CD4-positive, alpha-beta T cell treated with Interferon gamma for 1 hour (primary cell): ENCODE results near the gene NDUFV1.
A peak's percentile ranks its signal among the peaks of the same experiment; 100 is the strongest.
"Not testable (repeated sequence)": the region's sequence is repeated elsewhere in the genome, so short reads cannot be mapped to it uniquely, and the experiment has no call there.

Experiments
- DNase-seq: peaks from one replicate; pipeline ENCODE4 v3.0.0-alpha.2; 2020

The NDUFV1 gene

DNA sequence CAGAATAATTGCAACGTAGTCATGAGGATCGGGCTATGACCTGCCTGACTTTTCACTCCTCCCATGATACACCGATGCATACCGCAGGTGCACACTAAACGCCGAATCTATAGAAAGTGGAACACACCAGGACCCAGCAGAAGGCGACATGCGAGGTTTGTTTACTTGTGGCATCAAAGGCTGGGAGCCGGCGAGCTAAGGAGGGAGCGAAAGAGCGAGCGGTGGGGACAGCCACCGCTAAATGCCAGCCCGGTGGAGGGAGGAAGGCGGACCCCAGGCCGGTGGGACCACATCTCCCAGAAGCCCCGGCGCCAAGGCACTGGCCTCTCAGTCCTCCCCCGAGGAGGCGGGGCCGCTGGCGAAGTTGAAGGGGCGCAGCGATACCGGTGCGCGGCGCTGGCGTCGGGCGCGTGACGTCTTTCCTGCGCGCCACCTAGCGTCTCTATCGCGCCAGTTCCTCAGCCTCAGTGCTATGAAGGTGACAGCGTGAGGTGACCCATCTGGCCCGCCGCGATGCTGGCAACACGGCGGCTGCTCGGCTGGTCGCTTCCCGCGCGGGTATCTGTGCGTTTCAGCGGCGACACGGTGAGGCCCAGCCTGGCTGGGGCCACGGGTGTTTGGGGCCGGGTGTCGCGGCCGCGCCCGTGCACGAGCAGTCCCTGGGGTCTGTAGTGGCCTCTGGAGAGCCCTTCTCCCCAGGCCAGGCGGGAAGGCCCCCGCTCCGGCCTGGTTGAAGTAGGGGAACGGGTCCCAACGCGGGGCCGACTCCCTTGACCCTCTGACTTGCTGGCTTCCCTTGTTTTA lies at the start of gene NDUFV1:
Gene NDUFV1, plus strand, starts transcription at position 445 of the 804 bp plus-strand sequence. Its CDS starts 69 bp downstream, at position 514.
- DNase-seq, result peak; percentile 94

DNA sequence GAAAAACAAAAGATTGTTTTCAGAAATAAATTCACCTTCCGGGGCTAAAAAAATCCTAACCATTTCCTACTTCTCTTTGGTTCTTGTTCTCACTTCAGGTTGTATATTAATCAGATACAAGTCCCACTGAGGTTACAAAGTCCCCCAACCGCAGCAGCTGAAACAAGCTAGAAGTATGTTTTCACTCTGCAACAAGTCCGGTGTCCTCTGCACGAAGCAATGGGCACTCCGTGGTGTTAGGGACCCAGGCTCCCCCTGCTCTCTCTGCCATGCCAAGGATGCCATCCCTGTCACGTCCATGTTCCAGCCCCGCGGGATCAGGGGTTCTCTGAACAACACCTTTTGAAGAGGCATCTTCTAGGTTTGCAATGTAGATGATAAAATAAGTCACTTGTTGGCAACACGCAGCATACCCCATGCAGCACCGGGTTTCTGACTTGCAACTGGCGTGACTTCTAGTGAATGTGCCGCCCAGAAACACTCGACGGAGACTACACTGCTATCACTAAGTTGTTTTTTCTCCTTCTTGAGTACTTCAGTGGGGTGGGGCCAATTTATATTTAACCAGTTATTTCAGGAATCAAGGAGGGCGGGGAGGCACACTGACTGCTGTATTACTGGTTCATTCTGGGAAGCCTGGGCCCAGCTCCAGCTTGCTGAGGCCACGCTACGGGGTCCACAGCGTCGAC lies 48.5 kb upstream of the NDUFV1 start:
- DNase-seq, result no peak

DNA sequence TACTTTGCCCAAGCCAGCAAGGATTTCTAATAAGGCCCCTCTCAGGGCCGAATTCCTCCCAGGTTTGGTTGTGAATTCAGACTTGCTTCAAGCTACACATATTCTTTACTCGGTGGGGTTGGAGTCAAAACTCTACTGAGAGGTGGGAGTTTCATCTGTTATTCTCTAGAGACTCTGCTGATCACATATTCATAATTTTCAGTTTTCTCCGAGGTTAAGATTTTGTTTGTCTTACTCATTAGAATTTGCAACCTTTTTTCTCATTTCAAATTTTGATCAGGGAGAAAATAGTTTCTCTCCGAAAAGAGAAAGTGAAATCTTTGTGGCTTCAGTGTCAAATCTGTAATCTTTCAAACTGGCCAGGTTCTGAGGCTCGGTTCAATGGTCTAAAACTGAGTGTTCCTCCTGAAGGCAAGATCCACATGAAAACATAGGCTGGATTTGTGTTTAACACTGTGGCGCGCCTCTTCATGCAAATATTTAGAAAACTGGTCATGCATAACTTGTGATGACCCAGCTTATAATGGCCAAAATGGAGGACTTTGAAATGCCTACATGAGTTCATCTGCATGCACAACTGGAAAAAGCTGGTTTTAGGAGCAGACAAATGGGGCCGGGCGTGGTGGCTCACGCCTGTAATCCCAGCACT lies 44.6 kb upstream of the NDUFV1 start:
- no peak for DNase-seq

DNA sequence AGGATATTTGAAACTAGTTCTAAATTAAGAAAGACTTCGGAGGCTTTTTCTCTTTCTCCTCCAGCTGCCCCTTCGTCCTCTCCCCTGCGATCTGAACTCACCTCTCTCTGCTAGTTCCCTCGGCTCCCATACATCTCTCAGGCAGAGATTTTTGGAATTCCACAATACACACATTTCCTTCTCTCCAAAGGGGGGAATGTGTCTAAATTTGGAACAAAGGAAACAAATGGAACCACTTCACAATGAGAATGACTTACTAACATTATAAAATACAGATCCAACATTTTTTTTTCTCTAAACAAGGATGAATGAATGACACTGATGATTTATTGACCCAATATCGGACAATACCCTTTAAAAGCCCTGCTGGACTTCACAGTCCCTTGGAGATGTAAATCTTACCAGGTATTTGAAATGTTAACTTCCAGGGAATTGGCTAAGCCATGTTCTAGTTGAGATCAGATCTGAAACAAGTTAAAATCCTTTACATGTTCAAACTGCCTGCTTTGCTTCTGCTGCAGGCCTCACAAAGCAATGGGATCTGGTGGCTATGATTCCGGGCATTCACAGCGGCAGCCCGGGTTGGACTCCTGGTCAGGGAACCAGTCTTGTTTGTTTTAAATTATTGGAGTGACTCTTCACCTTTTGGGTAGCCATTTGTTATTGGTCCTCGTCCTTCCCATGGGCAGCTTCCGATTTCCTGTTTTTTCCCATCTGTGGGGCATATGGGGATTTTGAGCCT lies 43.6 kb upstream of the NDUFV1 start:
- DNase-seq, result no peak

DNA sequence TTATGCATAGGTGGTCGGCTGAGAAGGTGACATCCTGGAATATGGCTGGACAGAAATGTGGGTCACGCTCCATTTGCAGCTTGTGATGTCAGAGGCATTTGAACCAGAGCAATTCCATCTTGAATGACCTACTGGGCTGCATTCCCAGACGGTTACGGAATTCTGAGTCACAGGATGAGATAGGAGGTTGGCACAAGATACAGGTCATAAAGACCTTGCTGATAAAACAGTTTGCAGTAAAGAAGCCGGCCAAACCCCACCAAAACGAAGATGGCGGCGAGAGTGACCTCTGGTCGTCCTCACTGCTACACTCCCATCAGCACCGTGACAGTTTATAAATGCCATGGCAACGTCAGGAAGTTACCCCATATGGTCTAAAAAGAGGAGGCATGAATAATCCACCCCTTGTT lies 43.0 kb upstream of the NDUFV1 start:
- not testable (repeated sequence) for DNase-seq

DNA sequence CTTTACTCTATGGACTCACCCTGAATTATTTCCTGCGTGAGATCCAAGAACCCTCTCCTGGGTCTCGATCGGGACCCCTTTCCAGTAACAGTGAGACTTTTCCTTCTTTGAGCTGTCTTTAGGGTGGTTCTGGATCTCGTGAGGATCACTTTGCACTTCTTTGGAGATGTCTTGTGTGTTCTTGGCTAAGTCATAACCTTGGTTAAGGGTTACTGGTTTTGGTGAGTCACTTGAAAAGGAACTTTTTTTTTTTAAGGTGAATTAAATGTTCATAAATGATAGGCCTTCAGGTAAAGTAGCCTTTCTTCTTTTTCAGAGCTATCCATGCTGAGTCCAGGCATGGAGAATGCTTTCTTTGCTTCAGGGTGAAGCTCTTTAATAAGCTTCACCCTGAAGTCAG lies 42.5 kb upstream of the NDUFV1 start:
- DNase-seq, result no peak

DNA sequence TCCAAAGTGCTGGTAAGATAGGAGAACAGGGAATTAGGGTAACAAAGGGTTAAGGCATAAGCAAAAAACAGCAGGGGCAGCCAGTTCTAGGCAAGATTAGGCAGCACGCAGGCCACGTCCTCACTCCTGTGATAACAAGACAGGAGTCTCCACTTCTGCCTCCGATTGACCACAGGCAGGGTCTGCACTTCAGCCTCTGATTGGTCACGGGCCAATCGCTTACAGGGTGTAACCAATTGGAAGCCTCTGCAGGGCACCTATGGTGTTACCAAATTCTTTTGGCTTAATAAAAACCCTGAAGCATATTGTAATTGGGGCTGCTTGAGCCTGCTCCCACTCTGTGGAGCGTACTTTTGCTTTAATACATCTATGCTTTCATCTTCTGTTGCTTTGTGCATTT lies 35.3 kb upstream of the NDUFV1 start:
- DNase-seq, result no peak

DNA sequence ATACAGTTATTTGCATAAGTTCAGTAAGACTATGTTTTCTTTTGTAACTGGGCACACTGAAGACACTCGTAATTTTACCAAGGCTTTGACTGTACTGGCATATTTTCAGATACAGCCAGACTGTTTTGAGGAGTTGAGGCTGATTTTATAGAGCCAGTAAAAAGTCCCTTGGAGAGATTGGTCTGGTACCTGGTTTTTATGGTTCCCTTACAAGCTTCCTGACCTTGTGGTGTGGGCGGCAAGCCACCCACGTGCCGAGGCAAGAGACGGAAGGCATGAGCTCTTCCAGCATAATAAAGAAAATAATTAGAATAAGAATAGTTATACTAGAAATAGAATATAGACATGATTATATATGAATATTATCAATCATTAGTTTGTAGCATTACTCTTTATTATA lies 34.4 kb upstream of the NDUFV1 start:
- DNase-seq, result no peak

DNA sequence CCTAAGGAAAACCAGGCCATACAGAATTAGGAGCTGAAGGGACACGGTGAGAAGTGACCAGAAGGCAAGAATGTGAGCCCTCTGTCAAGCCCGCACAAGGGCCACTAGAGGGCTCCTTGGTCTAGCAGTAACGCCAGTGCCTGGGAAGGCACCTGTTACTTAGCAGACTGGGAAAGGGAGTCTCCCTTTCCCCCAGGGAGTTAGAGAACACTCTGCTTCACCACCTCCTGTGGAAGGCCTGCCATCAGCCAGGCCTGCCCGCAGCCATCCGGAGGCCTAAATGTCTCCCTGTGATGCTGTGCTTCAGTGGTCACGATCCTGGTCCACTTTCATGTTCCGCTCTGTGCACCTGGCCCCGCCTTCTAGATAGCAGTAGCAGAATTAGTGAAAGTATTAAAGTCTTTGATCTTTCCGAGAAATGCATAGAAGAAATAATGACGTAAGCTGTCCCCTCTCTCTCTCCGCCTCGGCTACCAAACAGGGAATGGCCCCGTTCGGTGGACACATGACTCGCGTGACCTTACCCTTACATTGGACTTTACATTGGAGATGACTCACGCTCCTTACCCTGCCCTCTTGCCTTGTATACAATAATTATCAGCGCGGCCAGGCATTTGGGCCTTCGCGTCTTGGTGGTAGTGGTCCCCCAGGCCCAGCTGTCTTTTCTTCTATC lies 33.9 kb upstream of the NDUFV1 start:
- peak; percentile 49 for DNase-seq

DNA sequence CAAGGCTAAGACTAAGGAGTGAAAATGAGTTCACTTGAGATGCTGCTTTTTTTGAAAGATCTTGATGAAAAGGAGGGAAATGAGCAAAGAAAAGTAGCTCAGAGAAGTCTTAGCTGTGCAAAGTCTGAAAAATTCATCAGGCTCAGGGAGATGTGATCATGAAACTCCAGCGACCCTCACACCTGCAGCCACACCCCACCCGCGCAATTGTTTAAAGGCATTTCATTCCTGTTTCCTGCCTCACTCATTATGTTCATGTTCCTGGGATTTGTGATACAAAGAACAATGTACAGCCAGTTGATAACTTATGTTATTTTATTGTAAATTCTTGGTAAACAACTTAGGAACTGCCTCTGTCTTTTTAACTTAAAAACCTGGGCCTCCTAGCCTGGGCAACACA lies 31.8 kb upstream of the NDUFV1 start:
- no peak for DNase-seq

DNA sequence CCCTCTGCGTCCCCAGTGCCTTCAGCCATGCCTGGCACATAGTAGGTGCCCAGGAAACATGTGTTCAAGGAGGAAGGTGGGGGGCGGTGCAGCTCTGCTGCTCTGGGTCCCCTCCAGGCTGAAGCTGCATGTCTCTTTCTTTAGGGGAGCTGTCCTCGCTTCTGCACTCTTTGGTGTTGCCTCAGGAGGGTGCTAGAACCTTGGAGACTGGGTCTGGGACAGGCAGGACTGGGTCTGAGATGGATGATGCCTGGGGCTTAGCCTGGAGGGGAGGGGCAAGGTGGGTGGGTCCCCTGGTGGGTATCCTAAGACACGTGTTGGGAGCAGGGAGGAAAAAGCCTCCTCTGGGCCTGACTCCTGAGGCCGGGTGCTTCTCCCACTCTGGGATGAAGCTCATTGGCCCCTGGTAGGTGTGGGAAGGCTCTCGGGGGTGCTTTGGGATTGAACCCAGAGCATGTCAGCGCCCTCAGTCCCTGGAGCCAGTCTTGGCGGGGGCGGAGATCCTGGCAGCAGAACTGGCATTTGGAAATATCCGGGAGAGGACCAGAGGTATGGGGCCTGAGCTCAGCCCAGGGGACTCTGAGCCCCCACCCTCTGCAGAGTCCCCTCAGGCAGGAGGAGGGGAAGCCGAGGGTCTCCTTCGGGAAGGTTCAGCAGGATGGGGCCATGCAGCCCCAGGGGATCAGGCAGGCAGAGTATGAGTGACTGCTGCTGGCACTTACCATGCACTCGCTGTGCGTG lies 29.8 kb upstream of the NDUFV1 start:
- no peak for DNase-seq

DNA sequence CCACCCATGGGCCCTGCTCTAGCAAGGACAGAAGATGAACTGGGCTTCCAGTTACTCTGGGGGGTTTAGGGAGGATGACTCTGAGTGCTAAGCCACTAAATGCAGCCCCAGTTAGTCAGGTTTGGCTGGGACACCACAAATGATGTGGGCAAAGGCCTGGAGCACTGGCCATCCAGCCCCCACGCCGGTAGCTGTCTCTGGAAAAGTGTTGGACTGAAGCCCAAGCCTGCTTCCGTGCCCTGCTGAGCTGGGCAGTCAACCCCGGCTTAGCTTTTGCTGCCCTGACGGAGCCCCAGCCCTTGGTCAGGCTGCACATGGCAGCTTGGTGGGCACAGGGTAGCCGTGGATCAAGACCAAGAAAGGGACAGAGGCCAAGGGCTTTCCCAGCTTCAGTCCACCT lies 28.8 kb upstream of the NDUFV1 start:
- DNase-seq, result no peak

DNA sequence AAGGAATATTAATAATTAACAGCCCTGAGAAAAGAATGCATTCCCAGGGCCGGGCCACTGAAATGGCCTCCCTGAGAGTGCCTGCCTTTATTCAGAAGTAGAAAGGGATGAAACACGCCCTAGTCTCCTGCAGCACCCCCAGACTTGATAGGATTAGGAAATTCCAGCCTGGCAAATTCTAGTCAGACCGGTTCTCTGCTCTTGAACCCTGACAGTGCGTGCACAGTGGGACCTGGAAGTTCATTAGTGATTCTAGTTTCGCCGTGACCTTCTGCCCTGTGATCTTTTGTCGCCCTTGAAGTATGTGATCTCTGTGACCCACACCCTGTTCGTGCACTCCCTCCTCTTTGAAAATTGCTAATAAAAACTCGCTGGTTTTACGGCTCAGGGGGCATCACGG lies 25.3 kb upstream of the NDUFV1 start:
- DNase-seq, result no peak

DNA sequence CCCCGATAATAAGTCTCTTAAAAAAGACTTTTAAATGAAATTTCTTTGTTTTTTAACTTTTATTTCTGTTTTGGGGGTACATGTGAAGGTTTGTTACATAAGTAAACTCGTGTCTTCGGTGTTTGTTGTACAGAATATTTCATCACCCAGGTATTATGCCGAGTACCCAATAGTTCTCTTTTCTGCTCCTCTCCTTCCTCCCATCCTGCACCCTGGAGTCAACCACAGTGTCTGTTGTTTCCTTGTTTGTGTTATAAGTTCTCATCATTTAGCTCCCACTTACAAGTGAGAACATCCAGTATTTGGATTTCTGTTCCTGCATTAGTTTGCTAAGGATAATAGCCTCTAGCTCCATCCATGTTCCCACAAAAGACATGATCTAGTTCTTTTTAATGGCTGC lies 24.7 kb upstream of the NDUFV1 start:
- DNase-seq, result no peak

DNA sequence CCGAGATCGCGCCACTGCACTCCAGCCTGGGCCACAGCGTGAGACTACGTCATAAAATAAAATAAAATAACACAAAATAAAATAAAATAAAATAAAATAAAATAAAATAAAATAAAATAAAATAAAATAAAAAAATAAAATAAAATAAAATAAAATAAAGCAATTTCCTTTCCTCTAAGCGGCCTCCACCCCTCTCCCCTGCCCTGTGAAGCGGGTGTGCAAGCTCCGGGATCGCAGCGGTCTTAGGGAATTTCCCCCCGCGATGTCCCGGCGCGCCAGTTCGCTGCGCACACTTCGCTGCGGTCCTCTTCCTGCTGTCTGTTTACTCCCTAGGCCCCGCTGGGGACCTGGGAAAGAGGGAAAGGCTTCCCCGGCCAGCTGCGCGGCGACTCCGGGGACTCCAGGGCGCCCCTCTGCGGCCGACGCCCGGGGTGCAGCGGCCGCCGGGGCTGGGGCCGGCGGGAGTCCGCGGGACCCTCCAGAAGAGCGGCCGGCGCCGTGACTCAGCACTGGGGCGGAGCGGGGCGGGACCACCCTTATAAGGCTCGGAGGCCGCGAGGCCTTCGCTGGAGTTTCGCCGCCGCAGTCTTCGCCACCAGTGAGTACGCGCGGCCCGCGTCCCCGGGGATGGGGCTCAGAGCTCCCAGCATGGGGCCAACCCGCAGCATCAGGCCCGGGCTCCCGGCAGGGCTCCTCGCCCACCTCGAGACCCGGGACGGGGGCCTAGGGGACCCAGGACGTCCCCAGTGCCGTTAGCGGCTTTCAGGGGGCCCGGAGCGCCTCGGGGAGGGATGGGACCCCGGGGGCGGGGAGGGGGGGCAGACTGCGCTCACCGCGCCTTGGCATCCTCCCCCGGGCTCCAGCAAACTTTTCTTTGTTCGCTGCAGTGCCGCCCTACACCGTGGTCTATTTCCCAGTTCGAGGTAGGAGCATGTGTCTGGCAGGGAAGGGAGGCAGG lies 23.2 kb upstream of the NDUFV1 start, which contains the start of gene GSTP1:
Gene GSTP1, plus strand, starts transcription at position 566 of the 958 bp plus-strand sequence. Its CDS starts 32 bp downstream, at position 598.
- DNase-seq, result peak; percentile 76

DNA sequence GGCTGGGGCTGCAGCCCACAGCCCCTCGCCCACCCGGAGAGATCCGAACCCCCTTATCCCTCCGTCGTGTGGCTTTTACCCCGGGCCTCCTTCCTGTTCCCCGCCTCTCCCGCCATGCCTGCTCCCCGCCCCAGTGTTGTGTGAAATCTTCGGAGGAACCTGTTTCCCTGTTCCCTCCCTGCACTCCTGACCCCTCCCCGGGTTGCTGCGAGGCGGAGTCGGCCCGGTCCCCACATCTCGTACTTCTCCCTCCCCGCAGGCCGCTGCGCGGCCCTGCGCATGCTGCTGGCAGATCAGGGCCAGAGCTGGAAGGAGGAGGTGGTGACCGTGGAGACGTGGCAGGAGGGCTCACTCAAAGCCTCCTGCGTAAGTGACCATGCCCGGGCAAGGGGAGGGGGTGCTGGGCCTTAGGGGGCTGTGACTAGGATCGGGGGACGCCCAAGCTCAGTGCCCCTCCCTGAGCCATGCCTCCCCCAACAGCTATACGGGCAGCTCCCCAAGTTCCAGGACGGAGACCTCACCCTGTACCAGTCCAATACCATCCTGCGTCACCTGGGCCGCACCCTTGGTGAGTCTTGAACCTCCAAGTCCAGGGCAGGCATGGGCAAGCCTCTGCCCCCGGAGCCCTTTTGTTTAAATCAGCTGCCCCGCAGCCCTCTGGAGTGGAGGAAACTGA lies 22.4 kb upstream of the NDUFV1 start:
- DNase-seq, result peak; percentile 42

DNA sequence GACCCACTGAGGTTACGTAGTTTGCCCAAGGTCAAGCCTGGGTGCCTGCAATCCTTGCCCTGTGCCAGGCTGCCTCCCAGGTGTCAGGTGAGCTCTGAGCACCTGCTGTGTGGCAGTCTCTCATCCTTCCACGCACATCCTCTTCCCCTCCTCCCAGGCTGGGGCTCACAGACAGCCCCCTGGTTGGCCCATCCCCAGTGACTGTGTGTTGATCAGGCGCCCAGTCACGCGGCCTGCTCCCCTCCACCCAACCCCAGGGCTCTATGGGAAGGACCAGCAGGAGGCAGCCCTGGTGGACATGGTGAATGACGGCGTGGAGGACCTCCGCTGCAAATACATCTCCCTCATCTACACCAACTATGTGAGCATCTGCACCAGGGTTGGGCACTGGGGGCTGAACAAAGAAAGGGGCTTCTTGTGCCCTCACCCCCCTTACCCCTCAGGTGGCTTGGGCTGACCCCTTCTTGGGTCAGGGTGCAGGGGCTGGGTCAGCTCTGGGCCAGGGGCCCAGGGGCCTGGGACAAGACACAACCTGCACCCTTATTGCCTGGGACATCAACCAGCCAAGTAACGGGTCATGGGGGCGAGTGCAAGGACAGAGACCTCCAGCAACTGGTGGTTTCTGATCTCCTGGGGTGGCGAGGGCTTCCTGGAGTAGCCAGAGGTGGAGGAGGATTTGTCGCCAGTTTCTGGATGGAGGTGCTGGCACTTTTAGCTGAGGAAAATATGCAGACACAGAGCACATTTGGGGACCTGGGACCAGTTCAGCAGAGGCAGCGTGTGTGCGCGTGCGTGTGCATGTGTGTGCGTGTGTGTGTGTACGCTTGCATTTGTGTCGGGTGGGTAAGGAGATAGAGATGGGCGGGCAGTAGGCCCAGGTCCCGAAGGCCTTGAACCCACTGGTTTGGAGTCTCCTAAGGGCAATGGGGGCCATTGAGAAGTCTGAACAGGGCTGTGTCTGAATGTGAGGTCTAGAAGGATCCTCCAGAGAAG lies 21.6 kb upstream of the NDUFV1 start:
- no peak for DNase-seq

DNA sequence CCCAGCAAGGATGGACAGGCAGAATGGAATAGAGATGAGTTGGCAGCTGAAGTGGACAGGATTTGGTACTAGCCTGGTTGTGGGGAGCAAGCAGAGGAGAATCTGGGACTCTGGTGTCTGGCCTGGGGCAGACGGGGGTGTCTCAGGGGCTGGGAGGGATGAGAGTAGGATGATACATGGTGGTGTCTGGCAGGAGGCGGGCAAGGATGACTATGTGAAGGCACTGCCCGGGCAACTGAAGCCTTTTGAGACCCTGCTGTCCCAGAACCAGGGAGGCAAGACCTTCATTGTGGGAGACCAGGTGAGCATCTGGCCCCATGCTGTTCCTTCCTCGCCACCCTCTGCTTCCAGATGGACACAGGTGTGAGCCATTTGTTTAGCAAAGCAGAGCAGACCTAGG lies 20.8 kb upstream of the NDUFV1 start:
- no peak for DNase-seq
